Activated CD8-positive, alpha-beta memory T cell treated with anti-CD3 and anti-CD28 coated beads, Interleukin-2, amount 10 ng/mL, durations not matched to agents 7 days and 5 days (primary cell): ENCODE measurements around the gene MAST1. TPM values are rescaled to one million over a fixed set of nuclear protein-coding genes. Genes with fewer than 3 reads are reported as not detected.
"Not testable (repeated sequence)": the region's sequence is repeated elsewhere in the genome, so short reads cannot be mapped to it uniquely, and the experiment has no call there.

Experiments
- ATAC-seq: fragments of 150-1000 bp; cut with Tn5 transposase; one replicate; pipeline ENCODE4 v1.10.0; 2021; ENCODE audit warnings: moderate library complexity
- CTCF ChIA-PET: fragments of 350-600 bp; sonication (Branson Sonifier 250); formaldehyde crosslinking; loops from one replicate; lab custom pipeline; 2021; ENCODE audit warnings: antibody characterized with exemption; lab: Charles Lee
- DNase-seq: peaks from one replicate; pipeline ENCODE4 v3.0.0-alpha.2; 2020
- H3K27ac Mint-ChIP-seq: one replicate; pipeline ENCODE4 v1.8.0; 2021; ENCODE audit warnings: mild to moderate bottlenecking, mixed read lengths
- H3K27me3 Mint-ChIP-seq: one replicate; pipeline ENCODE4 v1.8.0; 2021; ENCODE audit warnings: mixed read lengths
- H3K36me3 Mint-ChIP-seq: one replicate; pipeline ENCODE4 v1.8.0; 2021; ENCODE audit warnings: mild to moderate bottlenecking, mixed read lengths
- H3K4me1 Mint-ChIP-seq: one replicate; pipeline ENCODE4 v1.8.0; 2021; ENCODE audit warnings: mixed read lengths
- H3K4me3 Mint-ChIP-seq: one replicate; pipeline ENCODE4 v1.8.0; 2021; ENCODE audit warnings: mild to moderate bottlenecking, moderate library complexity, mixed read lengths
- H3K9me3 Mint-ChIP-seq: one replicate; pipeline ENCODE4 v1.8.0; 2022; ENCODE audit warnings: low read depth, mixed read lengths
- total RNA-seq, 2 experiments: library from RNA; stranded (reverse); gene quantifications; one replicate each; pipeline ENCODE4 v1.2.3, GENCODE V29; 2021

MAST1 gene
- total RNA-seq, 2 experiments from 2014 or later: 0.67 to 2.5 TPM

DNA sequence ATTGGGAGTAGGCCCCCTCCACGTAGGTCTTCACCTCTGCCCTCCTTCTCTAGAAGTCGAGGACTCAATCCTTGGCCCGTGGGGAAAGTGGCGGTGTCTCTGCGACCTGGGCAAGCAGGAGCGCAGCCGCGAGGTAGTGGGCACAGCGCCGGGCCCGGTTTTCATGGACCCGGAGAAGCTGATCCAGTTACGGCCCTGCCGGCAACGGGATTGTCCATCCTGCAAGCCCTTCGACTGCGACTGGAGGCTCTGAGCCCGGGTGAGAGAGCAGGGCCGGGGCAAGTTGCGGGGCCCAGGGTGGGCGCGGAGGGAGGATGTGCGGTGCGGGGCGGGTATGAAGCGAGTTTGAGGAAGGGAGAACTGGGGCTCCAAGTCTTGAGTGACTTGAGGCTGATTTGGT, 34.3 kb upstream of the MAST1 start:
- no peak overlapping the region for H3K27ac Mint-ChIP-seq

DNA sequence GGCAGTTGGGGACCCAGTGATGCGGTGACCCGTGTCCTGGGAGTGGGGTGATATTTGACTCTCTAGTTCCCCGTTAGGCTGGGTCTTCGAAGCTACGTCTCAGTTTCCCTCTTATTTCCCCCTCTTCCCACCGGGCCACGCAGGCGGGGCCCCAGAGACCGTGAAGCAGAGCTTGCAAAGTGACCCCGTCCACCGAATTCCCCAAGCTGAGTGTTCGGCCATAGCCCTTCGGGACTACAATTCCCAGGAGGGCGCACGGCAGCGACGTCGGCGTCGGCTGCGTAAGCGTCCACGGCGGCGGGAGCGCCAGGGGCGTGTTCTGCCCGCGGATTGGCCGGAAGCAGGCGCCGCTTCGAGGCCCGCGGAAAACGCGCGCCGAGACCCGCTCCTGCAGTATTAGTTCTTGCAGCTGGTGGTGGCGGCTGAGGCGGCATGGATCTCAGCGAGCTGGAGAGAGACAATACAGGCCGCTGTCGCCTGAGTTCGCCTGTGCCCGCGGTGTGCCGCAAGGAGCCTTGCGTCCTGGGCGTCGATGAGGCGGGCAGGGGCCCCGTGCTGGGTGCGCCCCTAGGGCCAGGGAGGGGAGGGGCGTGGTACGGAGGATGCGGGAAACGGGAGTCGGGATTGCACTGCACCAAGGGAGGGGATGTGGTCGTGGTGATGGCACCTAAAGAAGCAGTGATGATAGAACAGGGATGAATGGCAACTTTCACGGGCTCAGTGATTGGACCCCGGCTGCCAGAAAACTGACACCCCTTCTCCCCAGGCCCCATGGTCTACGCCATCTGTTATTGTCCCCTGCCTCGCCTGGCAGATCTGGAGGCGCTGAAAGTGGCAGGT, 31.9 kb upstream of the MAST1 start, which contains the start of gene RNASEH2A:
Gene RNASEH2A, plus strand, starts transcription at position 343 of the 840 bp plus-strand sequence. Its CDS starts 90 bp downstream, at position 433.
- peak within 1 kb of the TSS; percentile 82 for H3K27ac Mint-ChIP-seq
- DNase-seq: peak; percentile 93
- ATAC-seq: peak; percentile 89
- H3K27me3 Mint-ChIP-seq: no peaks in the 10 kb centered on the region
- H3K36me3 Mint-ChIP-seq: peaks cover 12% of the 10 kb centered on the region
- H3K4me3 Mint-ChIP-seq: peak within 1 kb of the TSS; percentile 89
- CTCF ChIA-PET: interaction anchor here (0.9 to 18.0 kb wide), 7 partner anchors 10 to 159 kb away, joined by 3 to 1017 read pairs (median 4); partner anchors contain the start of genes HOOK2, RTBDN and TRIR
- H3K4me1 Mint-ChIP-seq: peaks cover 26% of the 10 kb centered on the region
- no peaks in the 10 kb centered on the region for H3K9me3 Mint-ChIP-seq

More for the DNA sequence above, 34.3 kb upstream of the MAST1 start:
- CTCF ChIA-PET: interaction anchor here (0.5 to 18.0 kb wide), 4 partner anchors 9 to 193 kb away, joined by 3 to 1017 read pairs (median 4); partner anchors contain the start of genes HOOK2, ZNF490 and ZNF791
- ATAC-seq (no peak), DNase-seq (no peak)
- Mint-ChIP-seq H3K36me3 (peaks cover 8% of the 10 kb centered on the region), H3K9me3 (no peaks in the 10 kb centered on the region), H3K4me1 (peaks cover 38% of the 10 kb centered on the region), H3K27me3 (no peaks in the 10 kb centered on the region), H3K4me3 (no peak overlapping the region)

DNA sequence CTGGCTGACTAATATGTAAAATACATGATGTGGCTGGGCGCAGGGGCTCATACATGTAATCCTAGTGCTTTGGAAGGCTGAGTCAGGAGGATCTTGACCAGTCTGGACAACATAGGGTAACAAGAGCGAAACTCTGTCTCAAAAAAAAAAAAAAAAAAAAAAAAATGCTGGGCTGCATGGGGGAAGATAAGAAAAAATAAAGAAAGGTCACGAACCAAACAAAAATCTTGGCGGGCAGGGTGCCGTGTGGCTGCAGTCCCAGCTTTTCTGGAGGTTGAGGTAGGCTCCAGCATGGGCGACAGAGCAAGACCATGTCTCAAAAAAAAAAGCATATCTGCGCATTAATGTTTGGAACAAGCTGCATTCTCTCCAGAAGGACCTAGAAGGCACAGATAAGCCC, 23.2 kb upstream of the MAST1 start:
- no peaks in the 10 kb centered on the region for H3K9me3 Mint-ChIP-seq
- no peak overlapping the region for H3K27ac Mint-ChIP-seq
- ATAC-seq (no peak), DNase-seq (no peak)
- no peak overlapping the region for H3K4me3 Mint-ChIP-seq
- no peaks in the 10 kb centered on the region for H3K27me3 Mint-ChIP-seq
- CTCF ChIA-PET: interaction anchor here (3.3 kb wide), 1 partner anchor 18 kb away, joined by 10 read pairs; no protein-coding TSS in a partner anchor
- no peaks in the 10 kb centered on the region for H3K4me1 Mint-ChIP-seq
- H3K36me3 Mint-ChIP-seq: peaks cover 18% of the 10 kb centered on the region

DNA sequence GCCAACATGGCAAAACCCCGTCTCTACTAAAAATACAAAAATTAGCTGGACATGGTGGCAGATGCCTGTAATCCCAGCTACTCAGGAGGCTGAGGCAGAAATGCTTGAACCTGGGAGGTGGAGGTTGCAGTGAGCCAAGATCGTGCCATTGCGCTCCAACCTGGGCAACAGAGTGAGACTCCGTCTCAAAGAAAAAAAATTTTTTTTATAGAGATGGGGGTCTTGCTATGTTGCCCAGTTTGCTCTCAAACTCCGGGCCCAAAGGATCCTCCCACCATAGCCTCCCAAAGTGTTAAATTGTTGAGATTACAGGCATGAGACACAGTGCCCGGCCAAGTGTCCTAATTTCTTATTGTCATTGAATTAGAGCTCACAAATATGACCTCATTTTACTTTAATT, 21.1 kb upstream of the MAST1 start:
- CTCF ChIA-PET: interaction anchor here (0.8 to 1.7 kb wide), 3 partner anchors 51 to 830 kb away, joined by 3 to 6 read pairs (median 5); no protein-coding TSS in a partner anchor
- H3K27me3 Mint-ChIP-seq, DNase-seq, H3K9me3 Mint-ChIP-seq, ATAC-seq, H3K4me1 Mint-ChIP-seq, H3K27ac Mint-ChIP-seq, H3K4me3 Mint-ChIP-seq: not testable (repeated sequence)
- H3K36me3 Mint-ChIP-seq: peaks cover 15% of the 10 kb centered on the region

DNA sequence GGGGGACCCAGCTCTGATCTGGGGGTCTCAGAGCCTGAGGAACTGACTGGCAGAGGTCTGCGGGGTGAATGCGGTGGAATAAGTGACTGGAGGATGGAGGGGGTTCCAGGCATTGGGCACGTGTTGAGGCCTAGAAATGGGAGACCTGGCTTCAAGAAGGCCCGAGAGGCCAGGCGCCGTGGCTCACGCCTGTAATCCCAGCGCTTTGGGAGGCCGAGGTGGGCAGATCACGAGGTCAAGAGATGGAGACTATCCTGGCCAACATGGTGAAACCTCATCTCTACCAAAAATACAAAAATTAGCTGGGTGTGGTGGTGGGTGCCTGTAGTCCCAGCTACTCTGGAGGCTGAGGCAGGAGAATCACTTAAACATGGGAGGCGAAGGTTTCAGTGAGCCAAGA, 20.5 kb upstream of the MAST1 start:
- CTCF ChIA-PET: interaction anchor here (0.6 to 1.6 kb wide), 4 partner anchors 16 to 115 kb away, joined by 3 to 5 read pairs (median 4); partner anchors contain the start of genes PRDX2 and THSD8
- H3K4me3 Mint-ChIP-seq, H3K27ac Mint-ChIP-seq, H3K27me3 Mint-ChIP-seq, ATAC-seq, DNase-seq, H3K9me3 Mint-ChIP-seq, H3K4me1 Mint-ChIP-seq: not testable (repeated sequence)
- H3K36me3 Mint-ChIP-seq: peaks cover 14% of the 10 kb centered on the region

DNA sequence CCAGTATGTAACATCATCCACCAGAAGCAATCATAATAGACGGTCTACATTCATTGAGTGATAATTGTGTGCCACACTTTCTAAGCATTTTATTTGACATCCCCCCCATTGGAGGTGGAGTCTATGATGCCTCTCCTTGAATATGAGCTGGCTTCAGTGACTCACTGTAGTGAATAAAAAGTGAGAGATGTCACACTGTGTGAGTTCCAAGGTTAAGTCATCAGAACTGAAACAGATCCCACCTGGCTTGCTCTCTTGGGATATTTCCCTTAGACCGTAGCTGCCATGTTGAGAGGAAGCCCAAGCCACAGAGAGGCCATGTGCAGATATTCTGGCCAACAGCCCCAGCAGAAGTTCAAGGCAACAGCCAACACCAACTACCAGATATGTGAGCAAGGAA, 16.6 kb upstream of the MAST1 start:
- no peaks in the 10 kb centered on the region for H3K36me3 Mint-ChIP-seq

DNA sequence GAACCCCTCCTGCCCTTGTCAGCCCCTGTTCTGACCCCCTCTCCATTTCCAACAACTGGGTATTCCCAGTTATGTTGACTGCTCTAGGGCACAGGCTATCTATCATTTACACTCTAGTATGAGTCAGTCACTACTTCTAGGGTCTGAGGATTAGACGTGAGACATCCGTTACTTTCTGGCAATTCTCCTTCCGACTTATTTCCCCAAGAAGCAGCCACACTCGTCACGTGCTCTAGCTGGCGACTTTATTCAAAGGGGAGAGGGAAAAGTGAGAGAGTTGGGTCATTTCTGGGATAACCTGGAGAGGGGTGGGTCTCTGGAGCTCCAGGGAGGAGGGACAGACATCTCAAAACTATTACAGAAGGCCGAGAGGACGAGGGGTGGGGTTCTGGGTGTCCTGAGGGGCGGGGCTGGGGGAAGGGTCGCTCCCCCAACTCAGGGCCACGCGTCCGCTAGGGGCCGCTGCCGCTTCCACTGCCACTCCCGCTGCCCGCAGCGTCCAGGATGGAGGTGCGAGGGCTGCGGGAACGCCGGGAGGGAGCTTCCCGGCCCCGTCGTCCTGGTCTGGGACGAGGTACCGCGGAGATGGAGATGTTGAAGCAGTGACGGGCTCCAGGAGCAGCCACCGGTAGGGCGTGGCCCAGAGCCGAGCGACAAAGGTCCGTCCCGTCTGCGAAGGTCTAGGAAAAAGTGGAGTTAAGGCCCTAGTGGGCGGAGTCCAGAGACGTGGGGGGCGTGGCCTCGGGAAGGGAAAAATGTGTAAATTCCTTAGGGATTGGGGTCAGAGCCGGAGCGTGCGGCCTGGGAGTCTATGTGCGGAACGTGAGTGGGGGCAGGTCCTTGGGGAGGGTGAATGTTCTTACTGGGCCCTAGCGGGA, 12.8 kb upstream of the MAST1 start:
- peaks cover 37% of the 10 kb centered on the region for H3K27me3 Mint-ChIP-seq
- CTCF ChIA-PET: interaction anchor here (0.7 to 3.4 kb wide), 9 partner anchors 12 to 140 kb away, joined by 3 to 17 read pairs (median 3); no protein-coding TSS in a partner anchor
- no peaks in the 10 kb centered on the region for H3K36me3 Mint-ChIP-seq
- no peaks in the 10 kb centered on the region for H3K9me3 Mint-ChIP-seq
- no peak overlapping the region for H3K4me3 Mint-ChIP-seq
- DNase-seq (no peak), ATAC-seq (no peak)
- peaks cover 11% of the 10 kb centered on the region for H3K4me1 Mint-ChIP-seq
- H3K27ac Mint-ChIP-seq: no peak overlapping the region

More for the DNA sequence above, 16.6 kb upstream of the MAST1 start:
- Mint-ChIP-seq H3K4me3 (no peak overlapping the region), H3K4me1 (peaks cover 9% of the 10 kb centered on the region), H3K9me3 (no peaks in the 10 kb centered on the region), H3K27me3 (peaks cover 11% of the 10 kb centered on the region), H3K27ac (no peak overlapping the region)
- DNase-seq (no peak), ATAC-seq (no peak)
- CTCF ChIA-PET: interaction anchor here (2.2 kb wide), 1 partner anchor 26 kb away, joined by 12 read pairs; no protein-coding TSS in a partner anchor

DNA sequence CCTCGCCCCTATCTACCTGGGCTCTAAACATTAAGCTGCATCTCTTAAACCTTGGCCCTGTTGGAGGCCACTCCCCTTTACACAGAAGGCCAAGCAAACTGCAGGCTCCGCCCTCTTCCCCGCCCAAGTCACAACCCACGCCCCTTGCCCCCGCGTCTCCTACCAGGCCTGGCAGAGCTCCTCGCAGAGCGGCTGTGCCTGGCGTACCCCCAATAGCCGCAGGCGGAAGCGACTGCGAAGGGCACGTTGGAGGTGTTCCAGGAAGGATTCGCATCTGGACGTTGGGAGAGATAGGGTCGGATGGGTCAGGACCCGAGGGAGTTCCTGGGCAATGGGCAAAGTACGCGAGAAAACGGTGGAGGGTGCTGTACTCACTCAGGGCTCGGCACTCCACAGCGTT, 9.8 kb upstream of the MAST1 start:
- peak; percentile 57 for ATAC-seq
- Mint-ChIP-seq H3K27ac (no peak overlapping the region), H3K27me3 (peaks cover 64% of the 10 kb centered on the region), H3K9me3 (no peaks in the 10 kb centered on the region), H3K4me3 (no peak overlapping the region), H3K36me3 (no peaks in the 10 kb centered on the region), H3K4me1 (peaks cover 22% of the 10 kb centered on the region)
- DNase-seq: peak; percentile 53
- CTCF ChIA-PET: interaction anchor here (0.7 to 2.2 kb wide), 6 partner anchors 9 to 71 kb away, joined by 3 to 8 read pairs (median 4); partner anchors contain the start of genes PRDX2 and THSD8

DNA sequence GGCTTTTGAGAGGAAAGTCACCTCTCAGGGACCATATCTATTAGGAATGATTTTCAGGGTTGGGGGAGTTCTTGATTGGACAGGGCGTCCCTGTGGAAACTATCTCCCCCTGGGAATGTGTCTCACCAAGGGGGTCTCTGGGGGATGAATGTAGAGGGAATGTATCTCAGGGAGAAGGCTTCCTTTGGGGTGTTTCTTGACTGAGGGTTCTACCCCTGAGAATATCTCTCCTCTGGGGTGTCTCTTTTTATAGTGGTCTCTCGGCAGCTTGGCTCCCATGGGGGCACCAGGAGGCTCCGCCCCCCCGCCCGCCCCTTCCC, 4.9 kb upstream of the MAST1 start:
- Mint-ChIP-seq H3K4me1 (peaks cover 17% of the 10 kb centered on the region), H3K27me3 (peaks cover 85% of the 10 kb centered on the region), H3K4me3 (no peak overlapping the region), H3K36me3 (no peaks in the 10 kb centered on the region), H3K9me3 (no peaks in the 10 kb centered on the region), H3K27ac (peak overlapping the region; percentile 20)
- CTCF ChIA-PET: interaction anchor here (1.2 kb wide), 1 partner anchor 37 kb away, joined by 4 read pairs; no protein-coding TSS in a partner anchor
- no peak for DNase-seq
- no peak for ATAC-seq

DNA sequence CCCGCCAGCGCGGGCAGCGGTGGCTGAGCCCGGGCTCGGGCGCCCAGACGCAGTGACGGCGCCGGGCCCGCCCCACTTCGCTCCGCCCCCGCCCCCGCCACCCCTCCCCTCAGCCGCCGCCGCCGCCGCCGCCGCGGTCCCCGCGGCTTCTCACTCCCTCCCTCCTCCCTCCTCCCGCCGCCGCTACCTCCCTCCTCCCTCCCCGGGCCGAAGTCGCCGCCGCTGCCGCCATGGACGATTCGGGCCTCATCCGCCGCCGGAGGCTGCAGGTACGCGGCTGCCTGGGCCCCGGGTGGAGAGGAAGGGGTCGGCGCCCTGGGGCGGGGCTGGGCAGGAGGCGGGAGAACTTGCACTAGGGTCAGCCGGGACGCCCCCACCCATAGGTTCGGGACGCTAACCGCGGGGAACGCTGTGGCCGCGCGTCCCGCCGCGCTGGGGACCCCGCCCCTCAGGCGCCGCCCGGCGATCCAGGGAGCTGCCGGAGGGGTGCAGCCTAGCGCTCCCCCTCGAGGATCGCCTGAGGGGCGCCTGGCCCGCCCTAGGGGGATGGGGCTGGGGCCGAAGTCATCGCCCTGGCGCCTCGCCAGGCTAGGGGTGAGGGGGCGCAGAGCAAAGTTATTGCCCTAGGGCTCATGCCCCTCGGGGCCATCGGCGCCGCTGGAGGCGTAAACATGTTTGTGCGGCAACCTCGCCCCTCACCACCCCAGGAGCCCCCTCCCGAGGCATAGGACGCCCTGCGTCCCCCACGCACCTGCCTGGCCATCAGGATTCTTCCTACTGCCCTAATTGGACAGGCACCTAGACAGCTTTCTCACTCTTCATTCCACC, 4.4 kb upstream of the MAST1 start:
- Mint-ChIP-seq H3K27me3 (peaks cover 82% of the 10 kb centered on the region), H3K27ac (no peak overlapping the region), H3K4me3 (no peak overlapping the region), H3K4me1 (peaks cover 16% of the 10 kb centered on the region), H3K9me3 (no peaks in the 10 kb centered on the region), H3K36me3 (no peaks in the 10 kb centered on the region)
- ATAC-seq (peak; percentile 7), DNase-seq (no peak)
- CTCF ChIA-PET: interaction anchor here (1.2 to 2.2 kb wide), 6 partner anchors 13 to 100 kb away, joined by 3 to 9 read pairs (median 5); partner anchors contain the start of genes RNASEH2A and TRIR

DNA sequence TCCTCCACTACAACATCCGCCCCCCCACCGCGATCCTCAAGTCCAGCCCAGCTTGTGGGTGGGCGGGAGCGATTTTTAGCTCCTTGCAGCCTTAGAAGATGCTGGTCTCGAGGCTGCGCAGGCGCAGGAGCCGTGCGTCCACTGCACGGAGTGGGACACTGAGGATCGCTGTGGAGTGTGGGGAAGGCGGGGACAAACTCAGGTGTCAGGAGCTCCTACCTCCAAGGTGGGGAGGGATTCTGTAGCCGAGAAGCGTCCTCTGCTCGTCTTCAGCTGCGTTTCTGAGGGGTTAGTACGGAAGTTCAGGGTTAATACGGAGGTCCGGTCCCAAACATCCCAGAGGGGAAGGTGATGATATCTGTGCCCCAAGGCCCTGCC, 3.8 kb upstream of the MAST1 start, which contains the start of gene RTBDN:
Gene RTBDN, minus strand, starts transcription at position 14 of the 378 bp plus-strand sequence. CDS start 4,600 bp downstream, outside the sequence.
- Mint-ChIP-seq H3K4me3 (no peak within 1 kb of the TSS), H3K36me3 (no peaks in the 10 kb centered on the region), H3K27ac (no peak within 1 kb of the TSS), H3K9me3 (no peaks in the 10 kb centered on the region), H3K4me1 (peaks cover 22% of the 10 kb centered on the region), H3K27me3 (peaks cover 83% of the 10 kb centered on the region)
- CTCF ChIA-PET: interaction anchor here (0.6 to 2.2 kb wide), 7 partner anchors 13 to 100 kb away, joined by 3 to 9 read pairs (median 4); partner anchors contain the start of genes RNASEH2A and TRIR
- DNase-seq (no peak), ATAC-seq (no peak)
